ENCODE measurements around the gene ZNF280B. TPM values are rescaled to one million over a fixed set of nuclear protein-coding genes. Genes with fewer than 3 reads are reported as not detected.

The ZNF280B gene
- total RNA-seq, 1 experiment from 2014 or later, result 5.5 TPM

GRCh38 chr22:22547226-22547625 lies 38.7 kb upstream of the ZNF280B start:
- H2AFZ ChIP-seq (ENCODE audit: low read depth, low read length, poor library complexity, severe bottlenecking), result no peak overlapping the region
- DNase-seq (ENCODE audit: low read depth, low spot score), result no peak
- H3K4me1 ChIP-seq (ENCODE audit: control insufficient read depth in 1 of 2, insufficient read depth in 2 of 2, low read length in 2 of 2), result no peaks in the 10 kb centered on the region
- H3K27me3 ChIP-seq (ENCODE audit: insufficient read depth, low read length), result no peaks in the 10 kb centered on the region
- CTCF ChIA-PET, result no interaction called here
- peaks cover 5 to 6% of the 10 kb centered on the region in 2 experiments; a peak in 1 of 4 replicates for H3K36me3 ChIP-seq (ENCODE audit: control insufficient read depth in 1 of 2, insufficient read depth in 2 of 2, low read length in 2 of 2)
- H4K20me1 ChIP-seq (ENCODE audit: insufficient read depth), result no peaks in the 10 kb centered on the region
- H3K4me3 ChIP-seq (replicated peaks in 1 of 2; ENCODE audit: low read depth in 1 of 2, low read length in 2 of 2), result no peak overlapping the region
- TF ChIP-seq EGR1 (IDR thresholded peaks at IDR 0.05; ENCODE audit: low read depth) (no peak), JUND (IDR thresholded peaks at IDR 0.05) (no peak), TCF7L2 (IDR thresholded peaks at IDR 0.05; ENCODE audit: borderline replicate concordance, extremely low read depth, insufficient read depth, insufficient read length) (no peak), ATF3 (IDR thresholded peaks at IDR 0.05) (no peak), POLR2A (IDR thresholded peaks at IDR 0.05; ENCODE audit: borderline replicate concordance, extremely low read depth, insufficient read depth, insufficient read length) (no peak), ZBTB33 (IDR thresholded peaks at IDR 0.05; ENCODE audit: extremely low read depth, insufficient replicate concordance, low read length) (no peak), RAD21 (IDR thresholded peaks at IDR 0.05; ENCODE audit: low read depth) (no peak), EZH2 (IDR thresholded peaks at IDR 0.05) (no peak), ZNF274 (IDR thresholded peaks at IDR 0.05; ENCODE audit: low read depth, low read length) (no peak), CTCF (IDR thresholded peaks at IDR 0.05 in 2 of 3, conservative IDR thresholded peaks at IDR 0.05 in 1 of 3; ENCODE audit: borderline replicate concordance in 1 of 3, insufficient read depth in 1 of 3, low read depth in 2 of 3, low read length in 2 of 3) (no peak), REST (IDR thresholded peaks at IDR 0.05; ENCODE audit: low read depth) (no peak), ELF1 (IDR thresholded peaks at IDR 0.05; ENCODE audit: borderline replicate concordance, low read depth) (no peak), FOSL1 (IDR thresholded peaks at IDR 0.05; ENCODE audit: low read depth) (no peak), MAX (IDR thresholded peaks at IDR 0.05) (no peak), EZH2phosphoT487 (IDR thresholded peaks at IDR 0.05; ENCODE audit: borderline replicate concordance) (no peak), SRF (IDR thresholded peaks at IDR 0.05; ENCODE audit: low read depth) (no peak), YY1 (IDR thresholded peaks at IDR 0.05; ENCODE audit: extremely low read depth, insufficient replicate concordance, low read depth, low read length) (no peak), CEBPB (IDR thresholded peaks at IDR 0.05; ENCODE audit: low read depth) (no peak), POLR2AphosphoS5 (IDR thresholded peaks at IDR 0.05; ENCODE audit: low read depth, low read length) (no peak)
- H3K4me2 ChIP-seq (ENCODE audit: low read length), result no peak overlapping the region
- POLR2A ChIA-PET, result no interaction called here
- ATAC-seq, result no peak
- H3K9me2 ChIP-seq (ENCODE audit: insufficient read depth), result no peaks in the 10 kb centered on the region
- H3K9ac ChIP-seq (ENCODE audit: low read length), result no peak overlapping the region
- H3K27ac ChIP-seq (ENCODE audit: low read depth, low read length), result no peak overlapping the region
- intact Hi-C loops (cut with micrococcal nuclease), result no loop called here
- H3K79me2 ChIP-seq (ENCODE audit: insufficient read depth, low read length), result no peaks in the 10 kb centered on the region
- RAD21 ChIA-PET (ENCODE audit: low non-redundant PET in 1 of 2, low total read pairs in 2 of 2, uncharacterized antibody in 2 of 2, unreplicated experiment in 2 of 2), result no interaction called here
- BruUV-seq (replicated peaks), result no TSS peak
- H3K9me3 ChIP-seq (ENCODE audit: control insufficient read depth in 1 of 2, insufficient read depth in 1 of 2, low read depth in 1 of 2, low read length in 2 of 2), result no peaks in the 10 kb centered on the region

All from HCT116 (cell line).